Loucy (cell line): ENCODE data around the gene GATA6.

Experiments
- EZH2phosphoT487 ChIP-seq: fragments of 200-600 bp; IDR thresholded peaks from 2 replicates; pipeline ENCODE4 v1.6.1; 2018; ENCODE audit warnings: antibody characterized with exemption, mild to moderate bottlenecking, moderate library complexity, borderline replicate concordance
- TF ChIP-seq, protein P1 (sequence below): fragments of 200-600 bp; sonication (generic); conservative IDR thresholded peaks from 2 replicates; pipeline ENCODE4 v1.5.1; 2014; ENCODE audit warnings: mild to moderate bottlenecking, antibody characterized with exemption, low read length

DNA sequence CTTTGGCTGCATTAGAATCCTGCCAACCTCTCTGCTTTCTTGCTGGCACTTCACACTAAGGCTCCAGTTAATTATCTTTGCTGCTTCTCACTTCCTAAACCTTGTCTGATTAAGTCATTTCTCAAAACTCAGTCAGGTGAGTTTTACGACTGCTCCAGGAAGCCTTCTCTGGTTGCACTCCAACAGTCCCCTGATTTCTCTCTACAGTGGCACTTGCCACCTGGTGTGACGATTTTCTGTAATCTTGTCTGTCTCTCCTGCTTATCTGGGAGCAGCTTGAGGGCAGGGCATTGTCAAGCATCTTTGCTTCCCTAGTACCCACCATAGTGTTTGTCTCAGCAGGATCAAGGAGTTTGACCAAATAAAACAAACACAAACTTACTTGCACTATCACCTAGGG lies 10.4 kb upstream of the GATA6 start:
- TF ChIP-seq, protein P1, sequence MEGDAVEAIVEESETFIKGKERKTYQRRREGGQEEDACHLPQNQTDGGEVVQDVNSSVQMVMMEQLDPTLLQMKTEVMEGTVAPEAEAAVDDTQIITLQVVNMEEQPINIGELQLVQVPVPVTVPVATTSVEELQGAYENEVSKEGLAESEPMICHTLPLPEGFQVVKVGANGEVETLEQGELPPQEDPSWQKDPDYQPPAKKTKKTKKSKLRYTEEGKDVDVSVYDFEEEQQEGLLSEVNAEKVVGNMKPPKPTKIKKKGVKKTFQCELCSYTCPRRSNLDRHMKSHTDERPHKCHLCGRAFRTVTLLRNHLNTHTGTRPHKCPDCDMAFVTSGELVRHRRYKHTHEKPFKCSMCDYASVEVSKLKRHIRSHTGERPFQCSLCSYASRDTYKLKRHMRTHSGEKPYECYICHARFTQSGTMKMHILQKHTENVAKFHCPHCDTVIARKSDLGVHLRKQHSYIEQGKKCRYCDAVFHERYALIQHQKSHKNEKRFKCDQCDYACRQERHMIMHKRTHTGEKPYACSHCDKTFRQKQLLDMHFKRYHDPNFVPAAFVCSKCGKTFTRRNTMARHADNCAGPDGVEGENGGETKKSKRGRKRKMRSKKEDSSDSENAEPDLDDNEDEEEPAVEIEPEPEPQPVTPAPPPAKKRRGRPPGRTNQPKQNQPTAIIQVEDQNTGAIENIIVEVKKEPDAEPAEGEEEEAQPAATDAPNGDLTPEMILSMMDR = no peak
- TF ChIP-seq EZH2phosphoT487 = no peak
